GM21619 (cell line): ENCODE measurements around the gene LRTM2.

ENCODE experiments used
- ATAC-seq: cut with Tn5 transposase; IDR thresholded peaks from one replicate; pipeline ENCODE4 v1.9.1; 2021; ENCODE audit not compliant: unreplicated experiment

The LRTM2 gene

DNA sequence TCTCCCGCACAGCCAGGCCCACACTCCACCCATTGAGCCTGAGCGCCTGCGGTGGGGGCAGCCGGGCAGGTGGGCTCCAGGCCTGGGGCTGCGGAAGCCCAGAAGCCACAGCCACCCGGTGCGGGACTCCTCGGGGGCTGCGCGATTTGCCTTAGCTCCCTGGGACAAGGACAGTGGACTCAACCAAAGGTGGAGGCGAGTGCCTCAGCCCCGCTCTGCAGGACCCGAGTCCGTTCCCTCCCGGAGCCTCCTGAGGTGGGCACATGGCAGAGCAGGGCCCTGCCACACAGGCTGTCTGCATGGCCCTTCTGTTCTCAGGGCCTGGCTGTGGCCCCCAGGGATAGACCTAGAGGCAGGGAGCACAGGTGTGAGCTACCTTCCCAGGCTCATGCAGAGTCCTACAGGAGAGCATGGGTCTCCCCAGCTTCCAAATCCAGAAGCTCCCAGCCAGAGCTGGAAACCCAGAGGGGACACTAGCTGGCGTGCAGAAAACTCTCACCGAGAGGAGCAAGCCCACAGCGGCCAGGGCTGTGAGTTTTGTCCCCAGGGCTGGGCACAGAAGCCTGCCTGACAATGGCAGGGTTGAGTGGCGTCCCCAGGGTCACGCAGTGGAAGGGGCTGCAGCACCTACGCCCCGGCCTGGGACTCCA, 22.2 kb upstream of the LRTM2 start:
- no peak for ATAC-seq

GRCh38 chr12:1798641-1799020, 21.7 kb upstream of the LRTM2 start:
- no peak for ATAC-seq

GRCh38 chr12:1799051-1799881, 21.1 kb upstream of the LRTM2 start:
- ATAC-seq = no peak

DNA sequence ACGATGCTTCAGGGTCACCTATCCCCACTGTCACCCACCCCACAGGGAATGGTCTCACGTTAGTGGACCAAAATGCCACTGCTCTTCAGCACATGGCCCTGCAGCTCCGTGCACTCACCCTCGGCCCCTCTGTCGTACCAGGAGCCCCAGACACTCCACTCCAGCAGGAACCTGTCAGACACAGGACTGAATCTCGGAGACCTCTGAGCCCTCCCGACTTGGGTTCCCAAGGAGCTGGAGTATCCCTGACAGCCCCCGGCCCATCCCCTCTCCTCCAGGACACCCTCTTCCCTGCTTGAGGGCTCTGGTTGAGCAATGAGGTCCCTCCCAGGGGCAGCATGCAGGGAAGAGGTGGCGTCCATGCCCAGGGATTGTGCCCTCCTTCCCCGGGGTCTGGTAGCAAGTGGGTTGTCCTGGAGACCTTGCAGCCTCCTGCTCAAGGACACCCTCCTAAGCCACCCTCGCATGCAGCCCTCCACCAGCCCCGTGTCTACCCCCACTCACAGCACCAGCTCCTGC, 20.4 kb upstream of the LRTM2 start:
- ATAC-seq = no peak

DNA sequence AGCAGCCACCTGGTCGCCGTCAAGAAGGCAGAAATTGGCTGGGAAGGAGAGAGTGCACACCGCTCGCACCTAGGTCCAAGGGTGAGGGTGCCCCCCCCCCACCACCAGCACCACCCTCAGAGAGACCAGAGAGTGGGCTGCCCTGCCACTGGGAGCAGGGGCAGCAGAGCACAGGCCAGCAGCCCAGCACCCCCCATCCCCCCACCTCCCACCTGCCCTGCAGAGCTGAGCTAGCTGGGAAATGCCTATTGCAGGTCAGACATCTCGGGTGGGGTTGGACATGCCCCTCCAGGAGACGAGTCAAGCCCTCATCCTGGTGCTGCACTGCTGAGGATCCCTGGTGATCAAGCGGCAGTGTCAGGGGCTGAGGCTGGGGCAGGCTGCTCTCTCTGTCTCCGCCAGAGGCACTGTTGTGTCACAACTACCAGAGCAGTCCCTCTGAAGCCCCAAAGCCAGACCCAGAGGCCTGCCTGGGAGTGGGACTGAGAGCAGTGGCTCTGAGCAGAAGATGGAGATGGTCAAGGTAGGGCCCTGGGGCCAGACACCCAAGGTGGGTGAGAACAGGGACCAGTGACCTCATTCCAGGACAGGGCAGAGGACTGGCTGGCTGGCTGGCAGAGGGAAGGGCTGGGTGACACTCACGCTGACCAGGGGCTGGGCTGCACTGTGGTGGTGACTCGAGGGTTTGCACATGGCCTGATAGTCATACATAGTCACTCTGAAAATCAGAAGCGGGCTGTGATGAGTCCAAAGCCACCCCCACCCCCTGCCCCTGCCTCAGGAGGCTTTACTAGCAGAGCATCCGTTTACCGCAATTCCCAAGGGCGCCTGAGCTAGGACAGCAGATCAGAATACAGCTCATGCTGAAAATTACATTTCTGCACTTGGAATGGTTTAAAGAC, 19.7 kb upstream of the LRTM2 start:
- ATAC-seq = no peak

GRCh38 chr12:1801303-1801975, 18.9 kb upstream of the LRTM2 start:
- no peak for ATAC-seq

GRCh38 chr12:1803736-1804135, 16.6 kb upstream of the LRTM2 start:
- no peak for ATAC-seq

GRCh38 chr12:1804545-1805332, 15.6 kb upstream of the LRTM2 start:
- ATAC-seq = peak; percentile 85

GRCh38 chr12:1805441-1806081, 14.8 kb upstream of the LRTM2 start:
- no peak for ATAC-seq

GRCh38 chr12:1806301-1807086, 13.9 kb upstream of the LRTM2 start:
- no peak for ATAC-seq

GRCh38 chr12:1807087-1807860, 13.1 kb upstream of the LRTM2 start:
- ATAC-seq = no peak

GRCh38 chr12:1808036-1808797, 12.1 kb upstream of the LRTM2 start:
- no peak for ATAC-seq

GRCh38 chr12:1808798-1809480, 11.4 kb upstream of the LRTM2 start:
- no peak for ATAC-seq

- ATAC-seq = no peak
Measured at GRCh38 chr12:1809591-1810190, 10.7 kb upstream of the LRTM2 start.

GRCh38 chr12:1810201-1810930, 10.0 kb upstream of the LRTM2 start:
- no peak for ATAC-seq

- ATAC-seq = no peak
Measured at GRCh38 chr12:1810931-1811280, 9.5 kb upstream of the LRTM2 start.
